ENCODE results near the gene LTBP1.
"Not testable (repeated sequence)": the region's sequence is repeated elsewhere in the genome, so short reads cannot be mapped to it uniquely, and the experiment has no call there.

The LTBP1 gene

DNA sequence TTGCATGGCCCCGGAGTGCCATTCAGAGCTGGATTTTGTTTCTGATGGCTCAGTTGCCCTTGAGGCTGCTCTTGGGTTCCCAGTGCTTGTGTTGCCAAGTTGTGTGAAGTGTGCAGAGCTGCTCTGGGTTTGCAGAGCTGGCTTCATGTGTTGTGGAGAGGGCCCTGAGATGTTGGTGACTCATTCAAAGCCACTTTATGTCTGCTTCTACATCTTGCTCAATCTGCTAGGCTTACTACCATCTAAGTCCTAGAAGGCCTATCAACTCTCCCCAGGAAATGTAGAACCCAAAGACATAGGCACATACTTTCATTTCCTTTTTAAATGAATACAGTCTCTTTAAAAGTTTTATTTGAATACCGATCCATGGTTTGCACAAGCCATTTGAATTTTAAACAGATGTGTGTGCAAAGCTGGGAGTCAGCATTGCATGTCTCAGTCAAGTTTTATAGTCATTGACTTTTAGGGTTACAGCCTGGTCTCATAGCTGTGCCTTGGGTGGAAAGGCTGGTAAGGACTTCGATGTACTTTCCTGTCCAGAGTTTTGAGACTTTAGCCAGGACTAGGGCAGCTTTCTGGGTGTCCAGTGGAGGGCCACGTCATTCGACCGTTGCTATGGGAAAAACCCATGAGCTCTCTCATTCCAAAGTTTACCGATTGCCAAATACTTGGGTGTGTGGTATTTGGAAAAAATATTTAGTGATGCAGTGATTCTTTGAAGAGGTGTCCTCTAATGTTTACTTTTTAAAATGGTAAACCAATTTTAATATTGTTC, 105.0 kb downstream of the LTBP1 start:
- no peak for DNase-seq

DNA sequence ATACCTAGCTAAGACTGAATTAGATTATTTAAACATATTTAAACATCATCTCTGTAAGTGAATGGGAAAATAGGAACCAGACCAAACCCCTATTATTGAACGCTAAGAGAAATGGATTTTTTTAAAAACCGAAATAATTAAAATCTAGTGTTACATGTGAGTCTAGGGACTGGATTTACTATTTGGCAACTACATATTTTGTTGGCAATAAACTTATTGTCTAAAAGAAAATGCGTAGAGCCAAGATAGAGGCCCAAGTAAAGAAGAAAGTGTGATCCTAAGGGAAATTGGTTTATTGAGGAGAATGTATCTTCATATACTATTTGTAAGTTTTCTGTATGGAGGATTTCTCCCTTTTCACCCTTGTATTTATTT, 105.6 kb downstream of the LTBP1 start:
- DNase-seq = no peak

DNA sequence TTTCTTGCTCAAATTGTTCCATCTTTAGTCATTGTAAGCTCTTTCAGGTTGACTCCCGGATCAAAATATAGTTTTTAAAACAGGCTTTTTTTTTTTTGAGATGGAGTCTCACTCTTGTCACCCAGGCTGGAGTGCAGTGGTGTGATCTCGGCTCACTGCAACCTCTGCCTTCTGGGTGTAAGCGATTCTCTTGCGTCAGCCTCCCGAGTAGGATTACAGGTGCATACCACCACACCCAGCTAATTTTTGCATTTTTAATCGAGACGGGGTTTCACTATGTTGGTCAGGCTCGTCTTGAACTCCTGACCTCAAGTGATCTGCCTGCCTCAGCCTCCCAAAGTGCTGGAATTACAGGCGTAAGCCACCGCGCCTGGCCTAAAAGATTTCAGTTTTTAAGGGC, 106.0 kb downstream of the LTBP1 start:
- not testable (repeated sequence) for DNase-seq

DNA sequence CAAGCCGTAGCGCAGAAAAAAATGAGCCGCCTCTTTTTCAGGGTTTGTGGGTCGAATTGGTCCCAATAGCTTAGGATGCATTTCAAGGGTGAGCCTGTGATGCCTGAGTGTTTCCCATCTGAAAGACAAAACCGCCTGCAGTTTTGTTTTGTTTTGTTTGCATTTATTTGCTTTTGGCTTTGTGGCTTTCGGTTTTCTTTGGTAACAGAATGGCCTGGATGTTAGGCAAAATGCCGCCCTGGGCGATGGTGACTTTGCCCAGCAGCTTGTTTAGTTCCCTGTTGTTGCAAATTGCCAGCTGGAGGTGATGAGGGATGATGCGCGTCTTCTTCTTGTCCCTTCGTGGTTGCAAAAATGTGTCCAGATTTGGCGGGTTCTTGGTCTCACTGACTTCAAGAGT, 109.4 kb downstream of the LTBP1 start:
- DNase-seq = no peak

DNA sequence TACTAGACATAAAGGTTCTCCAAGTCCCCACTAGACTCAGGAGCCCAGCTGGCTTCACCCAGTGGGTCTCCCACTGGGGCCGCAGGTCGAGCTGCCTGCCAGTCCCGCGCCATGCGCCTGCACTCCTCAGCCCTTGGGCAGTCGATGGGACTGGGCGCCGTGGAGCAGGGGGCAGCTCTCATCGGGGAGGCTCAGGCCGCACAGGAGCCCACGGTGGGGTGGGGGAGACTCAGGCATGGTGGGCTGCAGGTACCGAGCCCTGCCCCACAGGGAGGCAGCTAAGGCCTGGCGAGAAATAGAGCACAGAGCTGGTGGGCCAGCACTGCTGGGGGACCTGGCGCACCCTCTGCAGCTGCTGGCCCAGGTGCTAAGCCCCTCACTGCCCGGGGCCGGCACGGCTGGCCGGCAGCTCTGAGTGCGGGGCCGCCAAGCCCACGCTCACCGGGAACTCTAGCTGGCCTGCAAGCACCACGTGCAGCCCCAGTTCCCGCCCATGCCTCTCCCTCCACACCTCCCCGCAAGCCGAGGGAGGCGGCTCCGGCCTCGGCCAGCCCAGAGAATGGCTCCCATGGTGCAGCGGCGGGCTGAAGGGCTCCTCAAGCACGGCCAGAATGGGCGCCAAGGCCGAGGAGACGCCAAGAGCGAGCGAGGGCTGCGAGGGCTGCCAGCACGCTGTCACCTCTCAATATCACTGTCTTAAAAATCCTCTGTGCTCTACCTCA, 110.7 kb downstream of the LTBP1 start:
- not testable (repeated sequence) for DNase-seq

DNA sequence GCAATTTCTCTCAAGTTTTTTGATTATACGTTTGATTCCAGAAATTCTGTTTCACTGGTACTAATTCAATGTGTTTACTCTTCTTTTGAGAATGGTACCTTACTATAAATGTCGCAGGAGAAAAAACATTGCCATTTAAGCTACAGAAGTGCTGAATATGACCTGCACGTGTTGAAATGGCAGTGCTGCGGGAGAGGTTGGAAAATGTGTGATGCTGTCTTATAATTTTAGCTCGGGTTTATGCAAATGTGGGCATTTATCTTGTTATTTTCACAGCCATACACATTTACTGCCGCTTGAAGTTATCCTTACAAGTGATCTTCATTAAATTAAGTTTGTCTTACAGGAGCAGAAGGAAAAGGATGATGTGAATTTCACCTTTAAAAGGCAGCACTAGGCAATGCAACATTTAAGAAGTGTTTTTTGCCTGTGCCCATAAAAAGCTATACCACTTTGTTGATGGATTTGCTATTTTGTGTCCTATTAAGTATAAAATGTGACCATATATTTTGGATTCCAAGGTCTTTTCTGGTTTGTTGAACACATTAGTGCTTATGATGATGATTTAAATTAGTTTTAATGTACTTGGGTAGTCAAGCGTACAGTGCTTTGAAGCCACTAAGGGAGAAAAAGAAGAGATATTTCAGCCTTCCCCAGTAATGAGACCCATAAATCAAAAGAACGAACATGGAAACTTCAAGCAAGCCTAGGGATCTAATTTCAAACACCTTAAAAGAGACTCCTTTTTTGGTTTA, 112.1 kb downstream of the LTBP1 start:
- DNase-seq = no peak

DNA sequence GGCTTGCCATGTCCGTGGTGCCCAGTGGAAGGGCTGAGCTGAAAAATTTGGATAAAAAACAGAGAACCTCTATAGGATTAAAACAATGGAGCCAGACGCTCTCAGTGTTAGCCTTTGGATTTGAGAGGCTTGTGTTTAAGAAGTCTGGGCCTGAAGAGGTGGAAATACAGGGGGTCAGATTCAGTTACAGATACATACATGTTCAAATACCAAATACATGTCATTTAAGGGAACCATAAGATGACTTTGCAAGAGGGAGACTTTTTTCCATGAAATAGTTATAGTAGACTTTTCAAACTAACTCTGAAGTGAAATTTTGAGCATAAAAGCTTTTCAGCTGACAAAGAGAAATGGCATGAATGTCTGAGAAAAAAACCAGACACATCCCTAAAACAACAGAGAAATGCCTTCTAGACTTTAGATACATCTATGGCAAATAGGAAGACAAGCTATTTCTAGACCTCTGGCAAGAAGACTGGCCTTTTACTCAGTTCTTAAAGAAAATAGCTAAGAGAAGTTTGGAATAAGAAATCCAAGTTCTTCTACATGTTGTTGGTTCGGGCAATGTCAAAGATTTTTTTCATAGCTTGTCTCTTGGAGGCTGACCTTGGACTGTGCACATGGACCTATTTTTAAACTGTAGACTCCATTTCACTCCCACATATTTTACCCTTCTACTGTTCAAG, 112.9 kb downstream of the LTBP1 start:
- no peak for DNase-seq

DNA sequence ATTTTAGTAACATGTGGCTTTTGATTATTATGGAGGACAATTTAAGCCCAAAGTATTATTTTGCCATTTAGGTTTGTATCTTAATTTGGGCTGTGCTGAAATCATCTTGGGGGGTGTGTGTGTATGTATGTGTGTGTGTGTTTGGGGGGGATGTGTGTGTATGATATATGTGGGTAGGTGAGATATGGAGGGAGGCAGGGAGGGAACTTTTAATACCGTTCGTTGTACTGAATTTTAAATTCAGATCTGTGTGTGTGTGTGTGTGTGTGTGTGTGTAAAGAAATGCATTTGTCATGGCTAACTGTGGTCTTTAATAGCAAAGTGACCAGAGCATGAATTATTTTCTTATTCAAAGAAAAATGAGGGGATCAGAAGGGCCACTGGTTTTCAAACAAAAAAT, 113.7 kb downstream of the LTBP1 start:
- no peak for DNase-seq

DNA sequence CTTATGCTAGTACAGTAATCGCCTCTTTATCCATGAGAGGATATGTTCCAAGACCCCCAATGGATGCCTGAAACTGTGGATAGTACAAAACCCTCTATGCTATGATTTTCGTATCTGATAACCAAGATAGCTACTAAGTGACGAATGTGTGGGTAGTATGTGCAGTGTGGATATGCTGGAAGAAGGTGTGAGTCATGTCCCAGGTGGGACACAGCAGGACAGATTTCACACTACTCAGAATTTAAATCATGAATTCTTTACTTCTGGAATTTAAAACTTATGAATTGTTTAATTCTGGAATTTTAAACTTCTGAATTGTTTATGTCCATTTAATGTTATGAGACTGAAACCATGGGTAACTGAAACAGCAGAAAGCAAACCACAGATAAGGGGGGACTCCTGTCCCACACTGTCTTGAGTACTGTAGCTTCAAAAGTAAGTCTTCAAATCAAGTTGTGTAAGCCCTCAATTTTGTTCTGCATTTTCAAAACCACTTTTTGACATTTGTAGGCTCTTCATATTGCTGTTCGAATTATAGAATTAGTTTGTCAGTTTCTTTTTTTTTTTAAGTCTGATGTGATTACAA, 116.0 kb downstream of the LTBP1 start:
- no peak for DNase-seq

DNA sequence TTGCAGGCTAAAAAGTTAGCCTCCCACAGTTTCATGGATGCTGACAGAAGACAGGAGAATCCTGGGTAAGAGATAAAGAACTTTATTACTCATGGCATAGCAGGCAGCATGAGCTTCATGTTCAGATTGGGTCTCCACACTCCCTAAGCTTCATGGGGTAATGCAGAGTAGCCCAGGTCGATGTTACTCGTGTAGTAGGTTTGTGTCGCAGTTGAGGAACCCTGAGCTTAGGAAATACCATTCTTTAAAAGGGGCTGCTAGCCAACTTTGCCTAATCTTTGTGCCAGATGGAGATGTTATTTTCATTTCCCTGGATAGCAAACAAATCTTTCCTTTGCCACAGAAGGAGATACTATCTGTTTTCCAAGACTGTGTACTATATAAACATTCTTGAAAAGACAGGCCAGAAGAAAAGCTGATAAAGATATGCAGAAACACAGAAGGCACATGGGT, 117.6 kb downstream of the LTBP1 start:
- no peak for DNase-seq

DNA sequence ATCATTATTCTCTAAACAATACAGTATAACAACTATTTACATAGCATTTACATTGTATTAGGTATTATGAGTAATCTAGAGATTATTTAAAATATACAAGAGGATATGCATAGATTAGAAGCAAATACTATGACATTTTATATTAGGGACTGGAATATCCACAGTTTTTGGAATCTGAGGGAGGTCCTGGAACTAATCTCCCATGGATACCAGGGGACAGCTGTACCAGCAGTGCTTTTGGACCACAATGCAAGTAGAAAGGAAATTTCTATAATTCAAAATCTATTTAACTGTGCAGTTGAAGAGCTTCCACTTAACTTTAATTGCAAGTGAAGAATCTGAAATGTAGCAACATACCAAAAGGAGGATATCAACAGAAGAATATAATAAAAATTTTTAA, 120.8 kb downstream of the LTBP1 start:
- DNase-seq = no peak

DNA sequence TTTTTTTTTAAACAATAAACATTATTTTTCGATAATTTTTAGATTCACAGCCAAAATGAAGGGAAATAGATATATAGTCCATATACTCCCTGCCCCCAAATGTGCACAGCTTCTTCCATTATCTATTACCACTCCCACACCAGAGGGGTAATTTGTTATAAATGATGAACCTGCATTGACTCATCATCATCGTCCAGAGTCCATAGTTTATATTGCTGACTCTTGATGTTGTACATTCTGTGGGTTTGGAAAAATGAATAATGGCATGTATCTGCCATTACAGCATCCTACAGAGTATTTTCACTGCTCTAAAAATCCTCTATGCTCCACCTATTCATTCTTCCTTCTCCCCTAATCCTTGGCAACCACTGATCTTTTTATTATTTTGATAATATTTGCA, 121.5 kb downstream of the LTBP1 start:
- no peak for DNase-seq

DNA sequence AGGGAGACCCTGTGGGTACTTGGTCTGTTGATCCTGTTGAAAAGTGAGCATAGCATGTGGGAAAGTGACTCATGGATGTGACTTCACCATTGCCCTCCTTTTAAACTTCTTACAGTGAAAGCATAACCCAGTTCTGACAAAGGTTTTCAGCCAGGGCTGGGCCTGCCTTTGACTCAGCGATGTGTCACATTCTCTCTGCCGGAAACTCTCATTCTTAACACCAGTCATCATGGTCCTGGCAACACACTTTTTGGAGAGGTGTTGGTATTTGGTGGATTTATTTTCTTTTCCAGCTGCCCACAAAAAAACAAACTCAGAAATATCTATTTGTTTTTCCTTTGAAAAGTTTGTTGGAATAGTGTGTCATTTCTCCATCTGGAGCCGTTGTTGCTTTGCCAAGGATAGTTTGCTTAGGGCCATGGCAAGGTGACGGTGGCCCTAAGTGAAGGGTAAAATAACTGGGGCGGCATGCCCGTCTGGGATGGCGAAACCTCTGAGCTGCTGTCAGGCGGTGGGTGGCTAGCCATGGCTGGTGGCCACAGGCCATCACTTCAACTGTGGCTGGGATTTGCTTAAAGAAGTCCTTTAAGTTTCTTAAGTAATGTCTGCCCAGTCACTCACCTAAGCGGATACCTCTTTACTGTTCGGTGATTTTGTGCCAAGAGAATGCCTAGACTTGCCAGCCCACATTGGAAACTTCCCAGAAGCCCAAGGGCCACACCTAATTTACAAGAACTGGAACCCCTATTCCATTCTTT, 123.3 kb downstream of the LTBP1 start:
- no peak for DNase-seq

DNA sequence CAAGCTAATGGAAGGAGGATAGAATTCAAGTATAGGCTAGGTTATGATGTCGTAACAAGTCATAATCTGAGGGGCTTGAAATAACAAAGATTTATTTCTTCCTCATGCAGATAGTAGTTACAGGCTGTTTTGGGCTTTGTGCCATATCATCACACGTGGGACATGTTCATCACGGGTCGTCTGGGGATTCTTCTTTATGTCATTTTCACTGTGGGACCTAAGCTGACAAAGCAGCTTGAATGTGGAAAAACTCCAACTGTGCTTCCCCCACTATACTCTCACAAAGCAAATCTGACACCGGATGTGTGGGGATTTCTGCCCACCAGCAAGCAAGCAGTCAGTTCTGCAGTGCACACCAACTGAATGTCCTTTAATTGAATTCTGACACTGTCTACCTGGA, 124.8 kb downstream of the LTBP1 start:
- DNase-seq = no peak

DNA sequence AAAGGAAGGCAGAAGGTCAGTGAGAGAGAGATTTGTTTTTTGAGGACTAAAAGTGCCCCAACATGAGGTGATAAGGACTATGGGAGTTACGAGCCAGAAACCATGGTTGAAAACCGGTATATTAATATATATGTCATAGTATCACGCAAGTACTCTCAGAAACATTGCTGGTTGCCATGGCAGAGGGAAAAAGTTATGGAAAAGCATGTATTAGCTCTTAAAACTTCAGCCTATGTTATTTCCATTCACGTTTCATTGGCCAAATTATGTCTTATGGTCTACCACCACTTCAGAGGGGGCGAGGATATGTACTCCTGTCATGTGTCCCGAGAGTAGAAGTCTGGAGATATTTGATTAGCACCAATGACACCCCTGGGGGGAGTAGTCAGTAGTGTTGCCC, 125.9 kb downstream of the LTBP1 start:
- no peak for DNase-seq

DNA sequence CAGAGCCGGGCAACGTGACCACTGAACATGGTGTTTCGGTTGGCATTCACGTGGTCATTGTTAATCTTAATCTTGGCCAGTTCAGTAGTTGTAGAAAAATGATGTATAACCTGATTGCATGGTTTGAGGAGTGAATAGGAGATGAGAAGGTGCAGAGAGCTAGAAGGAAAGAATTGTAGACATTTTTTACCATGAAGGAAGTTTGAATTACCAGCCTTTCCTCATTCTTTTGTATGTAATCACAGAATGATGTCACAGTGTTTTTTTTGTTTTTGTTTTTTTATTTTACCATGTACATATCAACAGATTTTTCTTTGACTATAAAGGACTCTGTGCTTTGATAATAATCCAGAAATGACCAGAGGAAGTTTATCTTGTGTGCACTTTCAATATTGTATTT, 126.3 kb downstream of the LTBP1 start:
- no peak for DNase-seq

DNA sequence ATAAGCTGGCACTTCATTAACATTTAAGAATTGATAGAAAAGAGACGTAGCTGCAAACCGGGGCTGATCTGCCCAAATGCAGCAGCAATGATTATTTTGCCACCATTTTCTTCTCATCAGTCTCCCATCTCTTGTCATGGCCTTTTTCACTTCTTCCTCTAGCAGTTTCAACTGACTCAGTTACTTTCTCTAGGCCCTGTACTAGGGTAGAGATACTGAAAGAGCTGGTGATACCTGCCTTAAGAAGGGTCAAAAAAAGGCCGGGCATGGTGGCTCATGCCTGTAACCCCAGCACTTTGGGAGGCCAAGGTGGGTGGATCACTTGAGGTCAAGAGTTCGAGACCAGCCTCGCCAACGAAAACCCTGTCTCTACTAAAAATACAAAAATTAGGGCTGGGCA, 127.4 kb downstream of the LTBP1 start:
- no peak for DNase-seq

DNA sequence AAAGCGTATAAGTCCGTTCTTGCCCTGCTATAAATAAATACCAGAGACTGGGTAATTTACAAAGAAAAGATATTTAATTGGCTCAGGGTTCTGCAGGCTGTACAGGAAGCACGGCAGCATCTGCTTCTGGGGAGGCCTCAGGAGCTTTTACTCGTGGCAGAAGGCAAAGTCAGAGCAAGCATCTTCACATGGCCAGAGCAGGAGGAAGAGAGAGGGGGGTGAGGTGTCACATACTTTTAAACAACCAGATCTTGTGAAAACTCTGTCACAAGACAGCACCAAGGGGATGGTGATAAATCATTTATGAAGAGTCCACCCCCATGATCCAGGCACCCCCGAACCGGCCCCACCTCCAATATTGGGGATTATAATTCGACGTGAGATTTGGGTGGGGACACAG, 130.6 kb downstream of the LTBP1 start:
- no peak for DNase-seq

DNA sequence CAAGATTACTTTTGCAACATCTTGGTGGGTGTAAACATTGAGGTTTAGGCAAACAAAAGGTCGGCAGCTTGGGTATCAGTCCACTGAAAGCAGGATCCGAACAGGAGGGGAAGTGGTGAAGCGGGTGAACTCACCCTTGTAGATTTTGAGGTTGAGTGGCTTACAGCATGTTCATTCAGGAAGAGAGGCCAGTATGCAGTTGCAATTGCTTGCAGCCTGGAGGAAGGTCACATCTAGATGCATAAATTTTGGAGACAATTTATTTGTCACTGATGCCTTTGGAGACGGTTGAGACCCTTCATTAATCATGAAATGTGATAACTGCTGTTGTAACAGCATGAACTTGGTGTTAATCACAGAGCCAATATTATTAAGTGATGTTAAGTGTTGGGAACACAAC, 131.1 kb downstream of the LTBP1 start:
- DNase-seq = no peak

DNA sequence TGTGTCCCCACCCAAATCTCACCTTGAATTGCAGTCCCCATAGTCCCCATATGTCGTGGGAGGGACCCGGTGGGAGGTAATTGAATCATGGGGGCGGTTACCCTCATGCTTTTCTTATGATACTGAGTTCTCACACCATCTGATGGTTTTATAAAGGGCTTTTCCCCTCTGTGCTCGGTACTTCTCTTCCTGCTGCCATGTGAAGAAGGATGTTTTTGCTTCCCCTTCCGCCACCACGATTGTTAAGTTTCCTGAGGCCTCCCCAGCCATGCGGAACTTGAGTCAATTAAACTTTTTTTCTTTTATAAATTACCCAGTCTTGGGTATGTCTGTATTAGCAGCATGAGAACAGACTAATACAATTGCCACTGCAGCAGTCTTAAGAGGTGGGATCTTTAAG, 134.9 kb downstream of the LTBP1 start:
- DNase-seq = no peak

DNA sequence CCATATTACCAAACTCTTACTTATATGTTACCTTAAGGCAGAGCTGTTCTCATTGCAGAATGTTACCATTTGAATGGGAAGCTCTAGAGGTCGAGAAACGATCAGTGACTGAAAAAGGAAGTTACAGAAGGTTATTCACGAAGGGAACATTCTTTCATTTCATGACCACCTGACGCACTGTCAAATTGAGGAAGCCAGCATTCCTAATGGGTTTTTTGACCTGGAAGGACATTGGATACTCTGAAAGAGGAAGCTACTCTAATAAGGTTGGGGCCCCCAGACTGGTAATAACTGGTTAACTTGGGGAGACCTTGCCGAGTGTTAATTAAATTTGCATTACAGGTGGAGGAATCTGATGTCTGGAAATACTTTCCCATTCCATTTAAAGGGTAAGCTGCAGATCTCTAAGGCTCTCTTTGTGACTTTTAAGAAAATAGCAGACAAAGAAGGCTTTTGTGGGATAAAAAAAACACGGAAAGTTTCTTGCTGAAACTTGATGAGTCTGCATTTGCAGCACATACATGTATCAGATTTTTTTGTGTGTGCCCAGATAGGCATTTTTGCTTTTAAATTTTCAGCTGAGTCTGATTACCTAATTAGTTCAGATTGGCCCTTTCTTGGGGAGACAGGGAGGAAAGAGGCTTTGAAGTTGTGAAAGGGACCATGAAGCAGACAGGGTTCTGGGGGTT, 137.1 kb downstream of the LTBP1 start:
- DNase-seq = no peak

DNA sequence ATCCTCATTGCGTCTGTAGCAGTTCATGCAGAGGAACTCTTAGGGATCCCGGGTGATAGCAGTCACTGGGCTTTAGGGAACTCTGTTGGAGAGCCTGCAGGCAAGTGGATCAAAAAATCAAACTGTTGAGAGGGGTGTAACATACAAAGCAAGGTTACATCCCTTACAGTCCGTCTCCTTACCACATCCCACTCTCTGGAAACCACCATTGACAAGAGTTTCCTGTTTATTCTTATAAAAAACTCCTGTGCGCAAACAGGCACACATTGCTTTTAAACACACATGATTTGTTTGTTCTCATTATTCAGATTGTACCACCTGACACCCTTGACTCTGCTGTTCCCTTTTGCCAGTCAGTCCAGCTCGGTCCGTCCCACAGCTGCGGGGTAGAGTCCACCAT, 137.7 kb downstream of the LTBP1 start:
- no peak for DNase-seq
